ENCODE results near the gene MUC5AC. TPM values are rescaled to one million over a fixed set of nuclear protein-coding genes. Genes with fewer than 3 reads are reported as not detected.
"Not testable (repeated sequence)": the region's sequence is repeated elsewhere in the genome, so short reads cannot be mapped to it uniquely, and the experiment has no call there.

Gene MUC5AC
- total RNA-seq, 1 donor from 2014 or later, result not detected

- Mint-ChIP-seq H3K4me3 (ENCODE audit: low read depth) (no peak overlapping the region), H3K4me1 (ENCODE audit: low read depth) (no peaks in the 10 kb centered on the region), H3K27ac (no peak overlapping the region), H3K9me3 (ENCODE audit: low read depth) (no peaks in the 10 kb centered on the region), H3K36me3 (ENCODE audit: insufficient read depth) (no peaks in the 10 kb centered on the region), H3K27me3 (peaks cover 6% of the 10 kb centered on the region)
- no peak for TF ChIP-seq CTCF (IDR thresholded peaks at IDR 0.05; ENCODE audit: unreplicated experiment)
- DNase-seq (ENCODE audit: low spot score, unreplicated experiment), result no peak
Measured at GRCh38 chr11:1109918-1110705, 47.6 kb upstream of the MUC5AC start.

GRCh38 chr11:1111545-1112212 lies 46.1 kb upstream of the MUC5AC start:
- Mint-ChIP-seq H3K9me3 (ENCODE audit: low read depth) (no peaks in the 10 kb centered on the region), H3K36me3 (ENCODE audit: insufficient read depth) (no peaks in the 10 kb centered on the region), H3K4me3 (ENCODE audit: low read depth) (no peak overlapping the region), H3K4me1 (ENCODE audit: low read depth) (no peaks in the 10 kb centered on the region), H3K27me3 (peaks cover 13% of the 10 kb centered on the region), H3K27ac (no peak overlapping the region)
- no peak for DNase-seq (ENCODE audit: low spot score, unreplicated experiment)
- no peak for TF ChIP-seq CTCF (IDR thresholded peaks at IDR 0.05; ENCODE audit: unreplicated experiment)

GRCh38 chr11:1112351-1113191 lies 45.2 kb upstream of the MUC5AC start:
- Mint-ChIP-seq H3K4me3 (ENCODE audit: low read depth) (no peak overlapping the region), H3K27me3 (peaks cover 14% of the 10 kb centered on the region), H3K9me3 (ENCODE audit: low read depth) (no peaks in the 10 kb centered on the region), H3K36me3 (ENCODE audit: insufficient read depth) (no peaks in the 10 kb centered on the region), H3K27ac (no peak overlapping the region), H3K4me1 (ENCODE audit: low read depth) (no peaks in the 10 kb centered on the region)
- DNase-seq (ENCODE audit: low spot score, unreplicated experiment), result no peak
- TF ChIP-seq CTCF (IDR thresholded peaks at IDR 0.05; ENCODE audit: unreplicated experiment), result no peak

GRCh38 chr11:1113405-1114201 lies 44.1 kb upstream of the MUC5AC start:
- Mint-ChIP-seq H3K4me1 (ENCODE audit: low read depth) (peaks cover under 1% of the 10 kb centered on the region), H3K27me3 (peaks cover 14% of the 10 kb centered on the region), H3K36me3 (ENCODE audit: insufficient read depth) (no peaks in the 10 kb centered on the region), H3K27ac (no peak overlapping the region), H3K9me3 (ENCODE audit: low read depth) (no peaks in the 10 kb centered on the region), H3K4me3 (ENCODE audit: low read depth) (no peak overlapping the region)
- TF ChIP-seq CTCF (IDR thresholded peaks at IDR 0.05; ENCODE audit: unreplicated experiment), result no peak
- DNase-seq (ENCODE audit: low spot score, unreplicated experiment), result no peak

- H3K27me3 Mint-ChIP-seq, result peaks cover 14% of the 10 kb centered on the region
- H3K4me1 Mint-ChIP-seq (ENCODE audit: low read depth); H3K27ac Mint-ChIP-seq; H3K4me3 Mint-ChIP-seq (ENCODE audit: low read depth); H3K9me3 Mint-ChIP-seq (ENCODE audit: low read depth); DNase-seq (ENCODE audit: low spot score, unreplicated experiment); H3K36me3 Mint-ChIP-seq (ENCODE audit: insufficient read depth): not testable (repeated sequence)
Measured at GRCh38 chr11:1115292-1115691, 42.5 kb upstream of the MUC5AC start.

All from progenitor cell of endocrine pancreas (in vitro differentiated cells).